Activated CD4-positive, CD25-positive, alpha-beta regulatory T cell treated with anti-CD3 and anti-CD28 coated beads, Interleukin-2, amount 50 U/mL, for 16 hours (primary cell): ENCODE measurements around the gene CCDC85C.
"Not testable (repeated sequence)": the region's sequence is repeated elsewhere in the genome, so short reads cannot be mapped to it uniquely, and the experiment has no call there.

Source experiments
- DNase-seq: peaks from one replicate; pipeline ENCODE4 v3.0.0-alpha.2; 2020; ENCODE audit warnings: low read depth, low spot score

CCDC85C gene

DNA sequence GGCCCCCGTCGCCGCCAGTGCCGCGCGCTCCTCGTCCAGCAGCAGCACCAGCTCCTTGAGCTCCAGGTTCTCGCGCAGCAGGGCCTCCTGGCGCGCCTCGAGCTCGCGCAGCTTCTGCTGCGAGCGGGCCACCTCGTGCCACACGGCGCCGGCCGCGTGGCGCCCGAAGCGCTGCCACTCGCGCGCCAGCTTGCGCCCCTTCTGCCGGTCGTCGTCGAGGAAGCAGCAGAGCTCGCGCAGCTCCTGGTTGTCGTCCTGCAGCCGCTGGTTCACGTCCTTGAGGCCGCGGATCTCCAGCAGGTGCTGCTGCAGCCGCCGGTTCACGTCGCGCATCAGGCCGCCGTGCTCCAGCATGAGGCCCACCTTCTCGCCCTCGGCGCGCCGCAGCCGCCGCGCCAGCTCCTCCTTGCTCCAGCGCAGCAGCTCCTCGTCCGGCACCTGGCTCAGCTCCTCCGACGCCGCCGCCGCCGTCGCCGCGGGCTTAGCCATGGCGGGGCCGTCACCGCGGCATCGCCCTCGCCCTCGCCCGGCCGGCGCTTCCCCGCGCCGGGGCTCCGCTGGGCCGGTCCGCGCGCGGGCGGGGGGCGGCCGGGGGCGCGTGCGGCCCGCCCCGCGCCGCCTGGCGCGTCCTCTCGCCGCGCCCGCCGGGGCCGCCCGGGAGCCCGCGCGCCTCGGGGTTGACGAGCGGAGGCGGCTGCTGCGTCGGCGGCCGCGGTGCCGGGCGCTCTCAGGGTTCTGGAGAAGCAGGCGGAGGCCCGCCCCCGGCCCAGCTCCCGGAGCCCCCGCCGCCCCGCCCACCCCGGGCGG lies at the start of gene CCDC85C:
TSS of gene CCDC85C (minus strand) at position 737 of the 807 bp plus-strand sequence. CDS start at position 489, 248 bp downstream.
- no peak for DNase-seq

DNA sequence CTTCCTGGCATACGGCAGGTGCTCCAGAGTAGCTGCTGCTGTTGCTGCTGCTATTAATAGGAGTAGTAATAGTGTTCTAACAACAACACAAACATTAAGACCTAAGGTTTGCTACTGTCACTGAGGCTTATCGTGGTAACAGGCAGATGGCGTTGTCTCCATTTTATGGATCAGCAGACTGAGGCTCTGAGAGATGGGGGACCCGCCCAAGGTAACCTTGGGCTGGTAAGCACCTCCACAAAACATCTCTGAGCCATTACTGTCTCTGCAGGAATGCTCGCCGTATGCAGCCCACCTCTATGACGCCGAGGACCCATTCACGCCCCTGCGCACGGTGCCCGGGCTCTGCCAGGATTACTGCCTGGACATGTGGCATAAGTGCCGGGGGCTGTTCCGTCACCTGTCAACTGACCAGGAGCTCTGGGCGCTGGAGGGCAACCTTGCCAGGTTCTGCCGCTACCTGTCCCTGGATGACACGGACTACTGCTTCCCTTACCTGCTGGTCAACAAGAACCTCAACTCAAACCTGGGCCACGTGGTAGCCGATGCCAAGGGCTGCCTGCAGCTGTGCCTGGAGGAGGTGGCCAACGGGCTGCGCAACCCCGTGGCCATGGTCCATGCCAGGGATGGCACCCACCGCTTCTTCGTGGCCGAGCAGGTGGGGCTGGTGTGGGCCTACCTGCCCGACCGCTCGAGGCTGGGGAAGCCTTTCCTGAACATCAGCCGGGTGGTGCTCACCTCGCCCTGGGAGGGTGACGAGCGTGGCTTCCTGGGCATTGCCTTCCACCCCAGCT lies 48.1 kb upstream of the CCDC85C start:
- DNase-seq: no peak

- no peak for DNase-seq
Observed at GRCh38 chr14:99650189-99650588, 46.2 kb upstream of the CCDC85C start.

DNA sequence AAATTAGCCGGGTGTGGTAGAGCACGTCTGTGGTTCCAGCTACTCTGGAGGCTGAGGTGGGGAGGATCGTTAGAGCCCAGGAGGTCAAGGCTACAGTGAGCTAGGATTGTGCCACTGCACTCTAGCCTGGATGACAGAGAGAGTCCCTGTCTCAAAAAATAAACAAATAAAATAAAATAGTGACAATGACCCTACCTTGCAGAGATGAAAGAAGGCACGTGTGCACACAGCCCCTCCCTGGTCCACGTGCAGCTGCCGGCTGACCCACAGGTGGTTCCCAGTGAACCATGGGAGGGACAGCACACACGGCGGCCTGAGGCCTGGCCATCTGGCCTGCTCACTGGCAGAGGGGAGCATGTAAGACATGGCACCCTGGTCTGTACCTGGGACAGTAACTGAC lies 45.6 kb upstream of the CCDC85C start:
- DNase-seq: no peak

GRCh38 chr14:99649219-99649618 lies 45.2 kb upstream of the CCDC85C start:
- DNase-seq: no peak

DNA sequence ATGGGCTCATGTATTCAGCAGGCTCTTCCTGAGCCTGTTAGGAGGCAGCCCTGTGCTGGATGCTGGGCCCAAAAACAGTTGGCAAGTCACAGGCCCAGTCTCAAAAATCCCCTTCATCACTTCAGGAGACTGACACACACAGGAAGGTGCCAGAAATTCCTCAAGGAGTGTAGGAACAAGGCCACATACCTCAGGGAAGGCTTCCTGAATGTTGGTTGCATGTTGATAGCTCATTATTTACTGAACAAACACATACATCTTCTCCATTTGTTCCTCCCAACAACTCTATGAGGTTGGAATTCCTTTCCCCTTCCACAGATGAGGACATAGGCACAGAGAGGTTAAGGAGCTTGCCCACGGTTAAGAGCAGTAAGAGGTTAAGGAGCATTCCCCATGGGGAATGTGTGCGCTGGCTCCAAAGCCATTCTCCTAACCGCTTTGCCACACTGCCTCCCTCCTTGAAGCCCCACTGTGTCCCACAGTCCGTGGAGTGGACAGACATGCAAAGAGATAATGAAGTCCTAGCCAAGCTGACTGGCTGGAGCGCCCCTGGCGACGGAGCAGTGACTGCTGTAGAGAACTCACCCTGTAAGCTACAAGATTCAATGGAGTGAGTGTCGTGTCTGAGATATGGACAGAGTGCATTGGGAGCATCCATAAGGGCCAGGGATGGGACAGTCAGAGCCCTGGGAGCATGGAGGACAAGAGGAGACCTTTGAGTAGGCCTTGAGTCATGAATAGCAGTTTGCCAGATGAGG lies 44.2 kb upstream of the CCDC85C start:
- DNase-seq: no peak

- DNase-seq: no peak
Observed at GRCh38 chr14:99647411-99647810, 43.4 kb upstream of the CCDC85C start.

GRCh38 chr14:99645545-99646505 lies 41.8 kb upstream of the CCDC85C start:
- DNase-seq: no peak

DNA sequence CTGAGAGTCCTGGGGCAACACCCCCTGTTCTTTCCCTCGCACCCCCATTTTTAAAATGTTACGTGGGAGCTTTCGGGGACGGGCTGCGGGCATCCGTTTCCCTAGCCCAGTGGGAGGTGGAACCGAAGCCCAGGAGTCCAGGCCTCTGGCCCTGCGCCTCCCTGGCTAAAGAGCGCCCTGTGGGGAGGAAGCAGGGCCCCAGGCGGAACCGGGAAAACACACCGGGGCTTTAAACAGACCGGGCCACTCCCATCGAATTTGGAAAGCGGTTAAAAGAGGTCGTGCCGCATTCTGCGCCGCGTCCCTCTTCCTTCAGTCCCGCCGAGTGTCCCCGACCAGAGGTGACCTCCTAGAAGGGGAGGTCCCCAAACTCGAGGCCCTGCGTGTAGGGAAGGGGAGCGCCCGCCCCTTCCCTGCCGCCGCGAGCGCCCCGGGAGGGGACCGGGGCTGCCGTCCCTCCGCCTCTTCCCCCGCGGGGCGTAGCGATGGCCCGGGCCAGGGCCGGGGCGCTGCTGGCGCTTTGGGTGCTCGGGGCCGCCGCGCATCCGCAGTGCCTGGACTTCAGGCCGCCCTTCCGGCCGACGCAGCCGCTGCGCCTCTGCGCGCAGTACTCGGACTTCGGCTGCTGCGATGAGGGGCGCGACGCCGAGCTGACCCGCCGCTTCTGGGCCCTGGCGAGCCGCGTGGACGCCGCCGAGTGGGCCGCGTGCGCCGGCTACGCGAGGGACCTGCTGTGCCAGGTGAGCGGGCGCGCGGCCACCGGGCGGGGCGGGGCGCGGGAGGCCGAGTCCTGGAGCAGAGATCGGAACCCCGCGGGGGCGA lies 40.9 kb upstream of the CCDC85C start, which contains the start of gene HHIPL1:
TSS of gene HHIPL1 (plus strand) at position 407 of the 822 bp plus-strand sequence. CDS start at position 486, 79 bp downstream.
- DNase-seq: no peak

- no peak for DNase-seq
Observed at GRCh38 chr14:99644035-99644587, 40.1 kb upstream of the CCDC85C start.

- DNase-seq: no peak
Observed at GRCh38 chr14:99643343-99643742, 39.3 kb upstream of the CCDC85C start.

DNA sequence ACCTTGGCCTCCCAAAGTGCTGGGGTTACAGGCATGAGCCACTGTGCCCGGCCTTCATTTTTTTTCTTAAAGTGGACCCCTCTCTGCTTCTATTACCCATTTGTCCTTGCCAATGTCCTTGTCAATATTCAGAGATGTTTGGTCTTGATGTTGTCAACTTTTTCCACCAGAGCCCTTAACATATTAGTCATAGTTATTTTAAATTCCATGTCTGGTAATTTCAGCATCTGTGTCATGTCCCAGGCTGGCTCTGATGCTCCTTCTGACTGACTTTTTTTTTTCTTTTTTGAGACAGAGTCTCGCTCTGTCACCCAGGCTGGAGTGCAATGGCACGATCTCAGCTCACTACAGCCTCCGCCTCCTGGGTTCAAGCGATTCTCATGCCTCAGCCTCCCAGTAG lies 38.8 kb upstream of the CCDC85C start:
- DNase-seq: not testable (repeated sequence)

- DNase-seq: no peak
Observed at GRCh38 chr14:99637624-99638023, 33.6 kb upstream of the CCDC85C start.

GRCh38 chr14:99636487-99636886 lies 32.5 kb upstream of the CCDC85C start:
- no peak for DNase-seq

GRCh38 chr14:99635116-99635515 lies 31.1 kb upstream of the CCDC85C start:
- no peak for DNase-seq

GRCh38 chr14:99634443-99634842 lies 30.4 kb upstream of the CCDC85C start:
- DNase-seq: no peak

- no peak for DNase-seq
Observed at GRCh38 chr14:99633918-99634317, 29.9 kb upstream of the CCDC85C start.

GRCh38 chr14:99633141-99633540 lies 29.1 kb upstream of the CCDC85C start:
- no peak for DNase-seq

DNA sequence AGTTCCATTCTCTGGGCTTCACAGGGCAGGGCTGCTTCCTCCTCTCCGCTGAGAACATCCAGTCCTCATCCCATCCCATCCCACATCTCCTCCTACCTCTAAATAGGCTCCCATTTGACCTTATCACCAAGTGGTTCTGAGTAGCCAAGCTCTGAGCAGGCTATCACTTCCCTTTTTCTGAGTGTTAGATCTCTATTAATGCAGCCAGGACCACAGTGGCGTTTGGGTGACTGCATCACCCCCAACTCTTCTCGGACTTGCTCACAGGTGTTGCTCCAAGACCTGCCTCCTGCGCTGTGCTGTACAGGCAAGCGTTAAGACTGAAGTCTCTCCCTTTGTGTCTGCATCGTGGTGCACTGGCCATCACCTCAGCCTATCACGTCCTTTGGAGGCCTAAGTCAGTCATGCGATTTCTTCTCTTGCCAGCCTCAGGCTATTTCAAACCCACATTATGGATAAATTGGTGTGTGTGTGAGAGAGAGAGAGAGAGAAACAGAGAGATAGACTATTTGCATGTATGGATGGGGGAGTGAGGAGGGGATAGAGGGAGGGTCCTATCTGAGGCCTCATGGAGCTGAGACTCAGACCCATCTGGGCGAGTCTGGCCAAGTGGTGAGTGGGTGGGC lies 28.5 kb upstream of the CCDC85C start:
- DNase-seq: no peak
